Activated T-cell treated with anti-CD3 and anti-CD28 coated beads, Interleukin-2, amount 50 U/mL, for 48 hours (primary cell): ENCODE results near the gene HMGCS1.
"Not testable (repeated sequence)": the region's sequence is repeated elsewhere in the genome, so short reads cannot be mapped to it uniquely, and the experiment has no call there.

Experiments
- DNase-seq, 2 experiments: peaks; one replicate each; pipeline ENCODE4 v3.0.0-alpha.2; 2020

Gene HMGCS1

DNA sequence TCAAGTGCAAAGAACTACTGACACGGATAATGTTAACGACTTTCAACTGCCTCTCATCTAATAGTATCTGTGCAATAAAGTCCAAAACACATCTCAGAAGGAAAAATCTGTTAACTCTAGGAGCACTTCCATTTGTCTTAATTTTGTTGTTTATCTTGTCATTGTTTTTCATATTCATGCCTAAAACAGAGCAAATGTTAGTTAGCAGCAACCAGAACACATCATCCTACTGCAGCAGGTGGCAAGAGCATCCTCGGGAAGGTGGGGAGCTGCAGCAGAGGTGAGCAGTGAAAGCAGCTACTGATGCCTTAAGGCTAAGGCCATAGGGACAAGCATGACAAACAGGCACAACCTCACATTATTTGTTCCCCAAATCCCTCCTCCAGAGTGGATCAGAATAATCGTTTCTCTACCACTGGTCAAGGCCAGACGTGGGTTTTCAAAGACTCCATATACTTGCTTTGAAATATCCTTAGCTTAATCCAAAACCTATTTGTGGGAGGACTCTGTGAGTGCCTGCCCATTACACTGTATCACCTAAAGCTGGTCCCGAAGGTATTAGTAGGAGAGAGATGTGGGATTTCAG is 1.0 kb downstream of the HMGCS1 start:
- no peak for DNase-seq

DNA sequence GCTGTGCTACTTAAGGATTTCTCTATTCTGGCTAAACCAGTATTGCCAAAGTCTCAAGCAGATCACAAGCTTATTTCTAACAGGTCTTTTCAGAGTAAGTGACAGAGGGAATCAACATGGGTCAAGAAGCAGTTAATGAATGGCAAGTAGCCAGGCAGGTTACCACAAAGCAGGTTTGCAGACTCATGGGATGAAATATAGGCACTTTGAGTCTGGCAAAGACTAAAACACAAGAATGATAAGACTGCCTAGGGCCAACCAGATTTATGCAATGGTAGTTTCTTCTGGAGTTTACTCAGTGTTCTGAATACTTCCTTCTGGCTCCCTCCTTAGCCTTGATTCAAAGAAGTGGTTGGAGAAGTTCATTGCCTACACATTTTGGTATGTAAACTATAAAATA is 3.6 kb downstream of the HMGCS1 start:
- DNase-seq, result no peak

GRCh38 chr5:43309122-43309521 is 4.1 kb downstream of the HMGCS1 start:
- no peak for DNase-seq

GRCh38 chr5:43306954-43307353 is 6.3 kb downstream of the HMGCS1 start:
- not testable (repeated sequence) for DNase-seq

DNA sequence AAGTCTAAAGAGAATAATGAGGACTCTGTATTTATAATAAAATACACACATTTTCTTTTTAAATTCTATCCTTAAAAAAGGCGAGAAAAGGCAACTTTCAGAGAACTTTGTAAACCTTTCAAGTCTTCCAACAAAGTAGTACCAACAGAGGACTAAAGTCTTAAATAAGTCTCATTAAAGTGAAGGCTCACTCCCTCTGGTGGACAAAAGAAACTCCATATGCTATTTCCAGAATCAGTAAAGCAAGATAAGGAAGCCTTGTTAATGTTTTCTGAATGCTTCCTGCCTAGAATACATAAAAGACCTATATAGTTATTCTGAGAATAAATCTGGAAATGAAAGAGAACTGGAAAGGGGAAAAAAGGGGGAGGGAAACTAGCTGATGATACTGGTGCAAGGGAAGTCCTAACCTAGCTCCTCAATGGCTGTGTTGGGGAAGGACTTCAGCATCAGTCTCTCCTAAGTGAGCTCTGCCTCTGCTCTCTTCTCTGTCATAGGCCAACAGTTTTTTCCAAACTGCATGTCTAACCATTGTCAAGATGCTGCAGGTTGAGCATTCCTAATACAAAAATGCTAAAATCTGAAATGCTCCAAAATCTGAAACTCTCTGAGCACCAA is 7.2 kb downstream of the HMGCS1 start:
- no peak for DNase-seq

DNA sequence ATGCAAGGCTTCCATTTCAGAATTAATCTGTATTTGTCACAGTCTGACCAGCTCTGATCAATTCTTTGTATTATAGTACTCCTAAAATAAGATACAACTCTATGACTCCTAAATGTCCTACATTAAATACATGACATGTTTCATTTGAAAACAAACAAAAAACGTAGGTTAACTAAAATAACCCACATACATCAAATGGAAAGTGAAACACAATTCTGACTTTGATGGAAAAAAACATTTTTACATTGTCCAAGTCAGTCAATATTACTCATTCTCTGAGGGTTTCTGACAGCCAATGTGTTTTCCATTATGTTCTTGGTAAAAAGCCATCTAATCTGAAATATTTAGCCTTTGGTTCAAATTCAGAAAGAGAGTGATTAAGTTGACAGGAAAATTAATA is 8.7 kb downstream of the HMGCS1 start:
- no peak for DNase-seq

DNA sequence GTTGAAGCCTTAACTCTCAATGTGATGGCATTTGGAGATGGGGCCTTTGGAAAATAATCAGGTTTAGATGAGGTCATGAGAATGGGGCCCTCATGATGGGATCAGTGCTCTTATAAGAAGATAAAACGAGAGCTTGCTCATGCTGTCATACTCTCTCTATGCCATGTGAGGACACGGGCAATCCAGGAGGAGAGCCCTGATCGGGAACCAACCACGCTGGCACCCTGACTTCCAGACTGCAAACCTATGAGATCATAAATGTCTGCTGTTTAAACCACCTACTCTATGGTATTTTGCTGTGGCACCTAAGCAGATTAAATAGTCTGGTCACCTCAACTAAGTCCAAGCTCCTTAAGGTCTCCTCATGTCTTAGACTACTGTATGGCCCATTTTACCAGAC is 10.0 kb downstream of the HMGCS1 start:
- no peak for DNase-seq

GRCh38 chr5:43302481-43302880 is 10.7 kb downstream of the HMGCS1 start:
- no peak for DNase-seq

GRCh38 chr5:43301653-43302091 is 11.5 kb downstream of the HMGCS1 start:
- DNase-seq, result no peak

- DNase-seq, result no peak
Observed at GRCh38 chr5:43300112-43300511, 13.1 kb downstream of the HMGCS1 start.

GRCh38 chr5:43298443-43298842 is 14.8 kb downstream of the HMGCS1 start:
- DNase-seq, result no peak

- no peak for DNase-seq
Observed at GRCh38 chr5:43296835-43297234, 16.4 kb downstream of the HMGCS1 start.

GRCh38 chr5:43295202-43295601 is 18.0 kb downstream of the HMGCS1 start:
- DNase-seq, result no peak

- no peak for DNase-seq
Observed at GRCh38 chr5:43294226-43294625, 19.0 kb downstream of the HMGCS1 start.

DNA sequence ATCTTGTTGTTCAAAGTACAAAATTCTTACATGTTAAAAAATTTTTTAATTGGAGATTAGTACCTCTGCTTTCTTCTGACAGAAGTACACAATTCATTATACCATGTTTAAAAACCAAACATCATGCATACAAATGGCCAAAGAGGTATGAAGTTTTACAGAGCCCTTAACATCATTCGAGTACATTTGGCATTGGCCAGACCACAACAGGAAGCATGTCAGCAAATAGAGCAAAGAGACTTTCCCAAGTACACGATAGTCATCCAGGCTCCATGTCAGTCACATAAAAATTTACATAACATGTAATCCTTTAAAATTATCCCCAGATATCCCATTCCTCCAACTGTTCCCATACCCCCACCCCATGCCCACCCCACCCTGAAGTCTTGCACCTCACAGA is 22.5 kb downstream of the HMGCS1 start:
- no peak for DNase-seq

DNA sequence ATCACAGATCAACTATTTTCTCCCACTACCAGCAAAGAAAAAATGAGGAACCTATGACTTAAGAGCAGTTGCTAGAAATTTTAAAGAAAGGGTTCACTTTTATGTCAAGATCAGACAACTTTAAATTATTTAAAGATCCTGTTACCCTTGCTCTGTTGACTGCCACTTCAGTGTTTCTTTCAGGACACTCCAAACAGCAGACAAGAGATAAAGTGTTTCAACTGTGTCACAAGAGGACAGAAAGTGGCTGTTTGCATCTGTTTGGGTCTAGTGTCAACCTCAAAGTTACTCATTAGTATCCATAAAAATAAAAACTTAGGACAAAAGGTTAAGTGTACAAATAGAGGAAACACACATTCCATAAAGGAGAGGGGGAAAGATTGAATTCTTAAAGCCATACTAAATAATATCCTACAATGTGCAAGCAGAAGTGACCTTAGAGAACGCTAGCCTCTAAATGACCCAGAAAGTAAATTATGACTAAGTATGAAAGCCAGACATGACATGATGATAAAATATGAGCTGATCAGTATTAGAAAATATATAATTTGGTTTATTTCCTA is 24.9 kb downstream of the HMGCS1 start:
- no peak for DNase-seq

DNA sequence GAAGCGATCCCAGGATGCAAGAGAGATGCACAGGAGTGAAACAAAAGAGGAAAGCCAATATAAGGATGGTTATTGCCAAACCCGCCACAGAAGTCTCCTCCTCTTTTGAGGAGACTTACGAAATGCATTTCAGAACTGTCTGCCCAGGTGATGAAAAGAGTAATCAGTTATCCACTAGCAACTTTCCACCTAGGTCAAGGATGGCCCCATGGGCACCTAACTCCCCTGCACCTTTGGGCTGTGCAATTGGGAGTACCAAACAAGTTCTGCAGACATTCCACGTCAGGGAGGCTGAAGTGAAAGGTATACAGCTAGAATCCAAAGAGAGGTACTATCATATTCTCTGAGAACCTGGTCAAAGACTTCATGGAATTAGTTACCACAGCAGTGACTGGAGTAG is 25.7 kb downstream of the HMGCS1 start:
- no peak for DNase-seq

GRCh38 chr5:43286623-43287022 is 26.6 kb downstream of the HMGCS1 start:
- no peak for DNase-seq

DNA sequence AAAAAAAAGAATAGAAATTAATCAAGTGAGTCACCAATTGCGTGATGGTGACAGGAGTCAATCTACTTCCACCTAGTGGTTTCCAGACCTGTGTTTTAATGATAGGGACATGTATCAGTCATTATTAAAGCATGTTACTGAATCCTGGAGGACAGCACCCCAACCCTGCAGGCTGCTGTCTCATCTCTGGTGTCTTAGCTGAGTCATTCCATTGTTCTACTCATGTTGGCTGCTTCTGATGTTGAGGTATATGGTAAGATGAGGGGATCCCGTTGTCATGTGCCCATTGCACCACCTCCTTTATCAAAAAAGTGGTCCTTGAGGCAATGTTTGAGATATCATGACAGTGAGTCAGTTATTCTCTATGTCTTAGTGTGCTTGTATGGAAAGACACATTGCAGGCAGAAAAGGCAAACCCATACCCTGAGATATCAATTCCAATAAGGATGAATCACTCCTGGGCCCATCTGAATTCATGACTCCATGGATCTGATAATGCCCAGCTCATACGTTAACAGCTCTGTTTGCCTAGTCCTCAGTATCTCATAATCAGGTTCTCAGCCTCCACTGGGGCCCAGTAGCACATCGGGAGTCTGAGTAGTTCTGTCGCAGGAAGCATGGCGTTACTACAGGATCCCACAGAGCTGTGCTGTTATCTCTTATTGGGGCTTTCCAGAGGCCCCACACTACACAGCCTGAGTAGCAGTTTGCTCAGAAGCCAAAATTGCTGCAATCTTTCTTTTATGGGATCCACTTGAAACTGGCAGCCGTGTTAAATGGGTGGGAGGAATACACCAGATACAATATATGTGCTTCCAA is 31.2 kb downstream of the HMGCS1 start:
- DNase-seq, result no peak

DNA sequence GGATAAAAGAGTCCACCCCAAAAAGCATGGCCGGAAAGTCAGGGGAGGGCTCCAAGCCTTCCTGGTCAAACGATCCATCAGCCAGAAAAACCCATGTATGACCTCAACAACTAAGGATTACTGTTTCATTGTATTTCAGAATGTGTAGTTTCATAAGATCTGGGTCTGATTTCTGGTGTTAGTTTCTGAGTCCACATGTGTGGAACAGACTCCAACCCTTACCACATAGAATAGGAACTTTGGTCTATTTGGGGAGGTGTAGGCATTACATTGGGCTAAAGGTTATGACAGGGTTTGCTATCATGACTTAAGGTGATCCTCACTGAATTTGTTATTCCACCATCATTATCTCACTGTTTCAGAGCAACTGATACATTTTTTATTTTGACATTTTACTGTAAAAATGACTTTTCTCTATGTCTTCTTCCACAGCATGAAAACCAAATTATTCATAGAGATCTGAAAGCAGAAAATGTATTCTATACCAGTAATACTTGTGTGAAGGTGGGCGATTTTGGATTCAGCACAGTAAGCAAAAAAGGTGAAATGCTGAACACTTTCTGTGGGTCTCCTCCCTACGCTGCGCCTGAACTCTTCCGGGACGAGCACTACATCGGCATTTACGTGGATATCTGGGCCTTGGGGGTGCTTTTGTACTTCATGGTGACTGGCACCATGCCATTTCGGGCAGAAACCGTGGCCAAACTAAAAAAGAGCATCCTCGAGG is 33.5 kb downstream of the HMGCS1 start:
- DNase-seq, result no peak

GRCh38 chr5:43275391-43275790 is 37.8 kb downstream of the HMGCS1 start:
- no peak for DNase-seq

DNA sequence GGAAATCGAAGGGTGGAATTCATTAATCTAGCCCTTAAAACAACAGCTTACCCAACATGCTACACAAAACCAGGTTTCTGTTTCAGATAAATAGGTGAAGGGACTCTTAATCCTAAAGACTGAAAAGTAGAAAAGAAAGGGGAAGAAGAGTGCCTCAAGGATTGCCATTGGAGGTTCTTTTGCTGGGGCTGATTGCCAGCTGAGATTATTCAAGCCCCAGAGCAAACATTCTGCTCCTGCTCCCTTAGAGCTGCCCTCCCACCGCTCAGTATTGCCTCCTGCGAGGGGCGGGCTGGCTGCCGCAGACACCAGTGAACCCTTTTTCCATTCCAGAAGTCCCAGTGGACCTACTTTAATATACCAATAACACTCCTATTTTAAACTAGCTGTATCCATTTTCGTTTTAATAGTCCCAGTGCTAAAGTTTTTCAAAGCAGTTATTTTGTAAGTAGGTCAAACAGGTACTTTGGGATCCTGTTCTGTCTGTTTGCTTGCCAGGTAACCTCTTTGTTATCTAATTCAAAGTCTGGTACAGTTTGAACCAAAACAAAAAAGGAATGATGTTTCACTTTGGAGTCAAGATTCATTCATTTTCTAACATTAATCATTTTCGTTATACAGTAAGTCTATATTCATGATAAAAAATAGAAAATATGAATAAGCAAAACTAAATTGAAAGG is 38.6 kb downstream of the HMGCS1 start:
- no peak for DNase-seq

DNA sequence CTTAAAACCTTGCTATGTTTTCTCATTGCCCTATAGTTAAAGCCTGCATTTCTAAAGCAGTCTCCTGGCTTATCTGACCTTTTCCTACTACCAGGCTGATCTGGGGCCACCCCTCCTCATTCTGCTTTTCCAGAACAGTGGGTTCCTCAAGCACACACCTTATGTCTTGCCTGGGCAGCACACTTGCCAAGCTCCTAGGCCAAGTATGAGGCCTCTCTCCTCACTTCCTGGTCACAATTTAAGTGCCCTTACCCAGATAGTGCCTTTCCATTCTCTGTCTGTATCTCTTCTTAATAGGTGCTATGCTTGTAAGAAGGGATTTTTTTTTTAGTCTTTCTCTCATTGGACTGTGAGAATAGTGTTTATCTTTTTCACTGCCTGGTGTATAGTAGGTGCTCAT is 39.7 kb downstream of the HMGCS1 start:
- no peak for DNase-seq
